ENCODE data around the gene KRTAP4-1. TPM values are rescaled to one million over a fixed set of nuclear protein-coding genes. Genes with fewer than 3 reads are reported as not detected.

Gene KRTAP4-1
- total RNA-seq, result not detected in 2 replicates

GRCh38 chr17:41184480-41184961 is at the start of gene KRTAP4-1:
Gene KRTAP4-1, minus strand, starts transcription at chr17:41184911. Its CDS starts 57 bp downstream, at chr17:41184854.

GRCh38 chr17:41232399-41233105 is 47.8 kb upstream of the KRTAP4-1 start, which contains the start of gene KRTAP9-3:
Gene KRTAP9-3, plus strand, starts transcription at chr17:41232449. Its CDS starts 53 bp downstream, at chr17:41232502.

GRCh38 chr17:41226598-41227095 is 41.9 kb upstream of the KRTAP4-1 start, which contains the start of gene KRTAP9-2:
Gene KRTAP9-2, plus strand, starts transcription at chr17:41226648. Its CDS starts 7 bp downstream, at chr17:41226655.

GRCh38 chr17:41189837-41190318 is 5.2 kb upstream of the KRTAP4-1 start, which contains the start of gene KRTAP9-1:
Gene KRTAP9-1, plus strand, starts transcription at chr17:41189887. Its CDS starts 0 bp downstream, at chr17:41189887.

GRCh38 chr17:41177727-41178271 is 6.9 kb downstream of the KRTAP4-1 start, which contains the start of gene KRTAP4-2:
Gene KRTAP4-2, minus strand, starts transcription at chr17:41178221. Its CDS starts 57 bp downstream, at chr17:41178164.

GRCh38 chr17:41168121-41168520 is 16.6 kb downstream of the KRTAP4-1 start, which contains the start of gene KRTAP4-3:
Gene KRTAP4-3, minus strand, starts transcription at chr17:41168221. Its CDS starts 49 bp downstream, at chr17:41168172.

GRCh38 chr17:41160648-41161047 is 24.1 kb downstream of the KRTAP4-1 start, which contains the start of gene KRTAP4-4:
Gene KRTAP4-4, minus strand, starts transcription at chr17:41160748. Its CDS starts 57 bp downstream, at chr17:41160691.

GRCh38 chr17:41149652-41149985 is 35.1 kb downstream of the KRTAP4-1 start, which contains the start of gene KRTAP4-5:
Gene KRTAP4-5, minus strand, starts transcription at chr17:41149825. Its CDS starts 58 bp downstream, at chr17:41149767.

GRCh38 chr17:41140360-41141131 is 44.2 kb downstream of the KRTAP4-1 start, which contains the start of gene KRTAP4-6:
Gene KRTAP4-6, minus strand, starts transcription at chr17:41140544. Its CDS starts 57 bp downstream, at chr17:41140487.

Other genes starting within 250 kb of the KRTAP4-1 start
- gene KRT23, start 247.3 kb downstream of the KRTAP4-1 start, total RNA-seq, result not detected in 2 replicates
- gene KRT39, start 218.0 kb downstream of the KRTAP4-1 start, total RNA-seq, result not detected in 2 replicates
- not detected in 2 replicates for gene KRT40, start 200.6 kb downstream of the KRTAP4-1 start, total RNA-seq
- gene KRTAP3-3, start 190.7 kb downstream of the KRTAP4-1 start, total RNA-seq, result not detected in 2 replicates
- gene KRTAP3-2, start 185.0 kb downstream of the KRTAP4-1 start, total RNA-seq, result not detected in 2 replicates
- gene KRTAP3-1, start 175.8 kb downstream of the KRTAP4-1 start, total RNA-seq, result not detected in 2 replicates
- gene KRTAP1-5, start 157.7 kb downstream of the KRTAP4-1 start, total RNA-seq, result not detected in 2 replicates
- not detected in 2 replicates for gene KRTAP1-4, start 154.7 kb downstream of the KRTAP4-1 start, total RNA-seq
- gene KRTAP1-3, start 150.0 kb downstream of the KRTAP4-1 start, total RNA-seq, result not detected in 2 replicates
- not detected in 2 replicates for gene KRTAP1-1, start 143.5 kb downstream of the KRTAP4-1 start, total RNA-seq
- gene KRTAP2-1, start 137.6 kb downstream of the KRTAP4-1 start, total RNA-seq, result not detected in 2 replicates
- gene KRTAP2-2, start 129.7 kb downstream of the KRTAP4-1 start, total RNA-seq, result not detected in 2 replicates
- not detected in 2 replicates for gene KRTAP2-3, start 124.8 kb downstream of the KRTAP4-1 start, total RNA-seq
- gene KRTAP2-4, start 119.0 kb downstream of the KRTAP4-1 start, total RNA-seq, result not detected in 2 replicates
- gene KRTAP4-7, start 100.8 kb downstream of the KRTAP4-1 start, total RNA-seq, result not detected in 2 replicates
- not detected in 2 replicates for gene KRTAP4-8, start 86.8 kb downstream of the KRTAP4-1 start, total RNA-seq
- not detected in 2 replicates for gene KRTAP4-16, start 82.7 kb downstream of the KRTAP4-1 start, total RNA-seq
- not detected in 2 replicates for gene KRTAP4-9, start 79.5 kb downstream of the KRTAP4-1 start, total RNA-seq
- not detected in 2 replicates for gene KRTAP4-11, start 66.5 kb downstream of the KRTAP4-1 start, total RNA-seq
- gene KRTAP4-12, start 60.7 kb downstream of the KRTAP4-1 start, total RNA-seq, result not detected in 2 replicates
- gene KRTAP4-6, start 44.4 kb downstream of the KRTAP4-1 start, total RNA-seq, result not detected in 2 replicates
- not detected in 2 replicates for gene KRTAP4-5, start 35.1 kb downstream of the KRTAP4-1 start, total RNA-seq
- gene KRTAP4-4, start 24.2 kb downstream of the KRTAP4-1 start, total RNA-seq, result not detected in 2 replicates
- not detected in 2 replicates for gene KRTAP4-3, start 16.7 kb downstream of the KRTAP4-1 start, total RNA-seq
- gene KRTAP4-2, start 6.7 kb downstream of the KRTAP4-1 start, total RNA-seq, result not detected in 2 replicates
- gene KRTAP9-1, start 5.0 kb upstream of the KRTAP4-1 start, total RNA-seq, result not detected in 2 replicates
- gene KRTAP9-2, start 41.7 kb upstream of the KRTAP4-1 start, total RNA-seq, result not detected in 2 replicates
- gene KRTAP9-3, start 47.5 kb upstream of the KRTAP4-1 start, total RNA-seq, result not detected in 2 replicates
- not detected in 2 replicates for gene KRTAP9-8, start 53.1 kb upstream of the KRTAP4-1 start, total RNA-seq
- not detected in 2 replicates for gene KRTAP9-4, start 64.8 kb upstream of the KRTAP4-1 start, total RNA-seq
- not detected in 2 replicates for gene KRTAP9-9, start 70.5 kb upstream of the KRTAP4-1 start, total RNA-seq
- not detected in 2 replicates for gene KRTAP9-6, start 80.5 kb upstream of the KRTAP4-1 start, total RNA-seq
- gene KRTAP9-7, start 90.8 kb upstream of the KRTAP4-1 start, total RNA-seq, result not detected in 2 replicates
- not detected in 2 replicates for gene KRTAP29-1, start 117.9 kb upstream of the KRTAP4-1 start, total RNA-seq
- not detected in 2 replicates for gene KRTAP16-1, start 124.4 kb upstream of the KRTAP4-1 start, total RNA-seq
- gene KRTAP17-1, start 130.8 kb upstream of the KRTAP4-1 start, total RNA-seq, result not detected in 2 replicates
- not detected in 2 replicates for gene KRT33A, start 165.9 kb upstream of the KRTAP4-1 start, total RNA-seq
- gene KRT33B, start 184.9 kb upstream of the KRTAP4-1 start, total RNA-seq, result not detected in 2 replicates
- gene KRT34, start 197.4 kb upstream of the KRTAP4-1 start, total RNA-seq, result not detected in 2 replicates
- gene KRT31, start 212.7 kb upstream of the KRTAP4-1 start, total RNA-seq, result not detected in 2 replicates
- not detected in 2 replicates for gene KRT37, start 239.7 kb upstream of the KRTAP4-1 start, total RNA-seq